ENCODE measurements around the gene ZNF839. TPM values are rescaled to one million over a fixed set of nuclear protein-coding genes. Genes with fewer than 3 reads are reported as not detected.

The ZNF839 gene
- total RNA-seq, 2 donors from 2014 or later: 8.2 to 11.2 TPM

DNA sequence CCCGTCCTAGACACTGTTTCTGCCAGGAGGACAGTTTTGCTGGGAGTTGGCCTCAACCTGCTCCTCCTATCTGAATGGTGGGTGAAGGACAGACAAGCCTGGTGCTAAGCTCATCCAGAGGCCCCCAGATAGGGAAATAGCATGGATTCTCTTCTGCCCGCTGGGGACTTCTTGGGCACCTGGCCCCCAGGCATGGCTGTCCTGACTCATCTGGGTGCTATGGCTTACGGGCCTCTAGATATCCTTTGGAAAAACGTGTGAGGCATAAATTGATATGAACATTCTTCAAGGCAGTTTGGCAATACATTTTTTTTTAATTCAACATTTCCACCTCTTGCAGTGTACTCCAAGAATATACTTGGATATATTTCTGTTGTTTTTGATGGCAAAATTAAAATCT lies 51.8 kb downstream of the ZNF839 start:
- Mint-ChIP-seq H3K4me3 (no peak overlapping the region), H3K36me3 (ENCODE audit: low read depth) (no peaks in the 10 kb centered on the region), H3K27me3 (no peaks in the 10 kb centered on the region), H3K27ac (no peak overlapping the region), H3K9me3 (no peaks in the 10 kb centered on the region), H3K4me1 (peaks cover 28% of the 10 kb centered on the region)
- ATAC-seq (replicated peaks): no peak

DNA sequence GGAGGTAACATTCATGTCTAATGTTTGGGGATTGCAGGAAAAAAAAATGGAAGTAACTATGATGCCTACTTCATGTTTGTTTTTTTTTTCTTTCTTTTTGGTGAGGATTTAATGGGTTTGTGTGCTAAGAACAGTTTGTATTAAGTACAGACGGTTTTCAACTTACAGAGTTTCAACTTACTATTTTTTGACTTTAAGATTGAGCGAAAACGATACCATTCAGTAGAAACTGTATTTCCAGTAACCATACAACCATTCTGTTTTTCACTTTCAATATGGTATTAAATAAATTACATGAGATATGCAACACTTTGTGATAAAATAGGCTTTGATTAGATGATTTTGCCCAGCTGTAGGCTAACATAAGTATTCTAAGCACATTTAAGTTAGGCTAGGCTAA lies 53.6 kb downstream of the ZNF839 start:
- peak; percentile 28 for ATAC-seq (replicated peaks)
- H3K4me1 Mint-ChIP-seq: peaks cover 19% of the 10 kb centered on the region
- H3K4me3 Mint-ChIP-seq: peak overlapping the region; percentile 42
- H3K27ac Mint-ChIP-seq: peak overlapping the region; percentile 33
- H3K27me3 Mint-ChIP-seq: no peaks in the 10 kb centered on the region
- no peaks in the 10 kb centered on the region for H3K9me3 Mint-ChIP-seq
- peaks cover 6% of the 10 kb centered on the region for H3K36me3 Mint-ChIP-seq (ENCODE audit: low read depth)

DNA sequence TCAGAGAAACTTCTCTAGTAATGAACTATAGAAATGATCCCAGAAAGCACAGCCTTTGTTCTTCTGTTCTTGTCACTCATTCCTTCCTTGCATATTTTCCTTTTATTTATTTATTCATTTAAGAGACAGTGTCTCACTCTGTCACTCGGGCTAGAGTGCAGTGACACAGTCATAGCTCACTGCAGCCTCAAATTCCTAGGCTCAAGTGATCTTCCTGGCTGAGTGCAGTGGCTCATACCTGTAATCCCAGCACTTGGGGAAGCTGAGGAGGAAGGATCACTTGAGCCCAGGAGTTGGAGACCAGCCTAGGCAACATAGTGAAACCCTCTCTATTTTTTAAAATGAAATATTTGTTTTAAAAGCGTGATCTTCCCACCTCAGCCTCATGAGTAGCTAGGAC lies 54.7 kb downstream of the ZNF839 start:
- H3K9me3 Mint-ChIP-seq: no peaks in the 10 kb centered on the region
- no peak for ATAC-seq (replicated peaks)
- H3K36me3 Mint-ChIP-seq (ENCODE audit: low read depth): peaks cover 12% of the 10 kb centered on the region
- H3K4me1 Mint-ChIP-seq: peaks cover 14% of the 10 kb centered on the region
- no peaks in the 10 kb centered on the region for H3K27me3 Mint-ChIP-seq
- no peak overlapping the region for H3K4me3 Mint-ChIP-seq
- no peak overlapping the region for H3K27ac Mint-ChIP-seq

DNA sequence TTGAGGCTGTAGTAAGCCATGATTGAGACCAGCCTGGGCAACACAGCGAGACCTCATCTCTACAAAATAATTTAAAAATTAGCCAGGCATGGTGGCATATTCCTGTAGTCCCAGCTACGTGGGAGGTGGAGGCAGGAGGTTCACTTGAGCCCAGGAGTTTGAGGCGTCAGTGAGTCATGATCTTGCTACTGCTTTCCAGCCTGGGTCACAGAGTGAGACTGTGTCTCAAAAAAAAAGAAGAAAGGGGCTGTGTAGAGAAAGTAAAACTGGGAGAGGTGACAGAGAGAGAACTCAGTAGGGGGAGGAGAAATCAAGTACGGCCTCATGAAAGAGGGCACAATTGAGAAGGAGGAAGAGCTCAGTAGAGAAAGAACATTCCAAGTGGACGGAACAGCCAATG lies 55.6 kb downstream of the ZNF839 start:
- H3K36me3 Mint-ChIP-seq (ENCODE audit: low read depth): peaks cover 14% of the 10 kb centered on the region
- H3K4me3 Mint-ChIP-seq: peak overlapping the region; percentile 35
- H3K27ac Mint-ChIP-seq: peak overlapping the region; percentile 21
- H3K4me1 Mint-ChIP-seq: peaks cover 14% of the 10 kb centered on the region
- peak; percentile 97 for ATAC-seq (replicated peaks)
- no peaks in the 10 kb centered on the region for H3K27me3 Mint-ChIP-seq
- no peaks in the 10 kb centered on the region for H3K9me3 Mint-ChIP-seq

DNA sequence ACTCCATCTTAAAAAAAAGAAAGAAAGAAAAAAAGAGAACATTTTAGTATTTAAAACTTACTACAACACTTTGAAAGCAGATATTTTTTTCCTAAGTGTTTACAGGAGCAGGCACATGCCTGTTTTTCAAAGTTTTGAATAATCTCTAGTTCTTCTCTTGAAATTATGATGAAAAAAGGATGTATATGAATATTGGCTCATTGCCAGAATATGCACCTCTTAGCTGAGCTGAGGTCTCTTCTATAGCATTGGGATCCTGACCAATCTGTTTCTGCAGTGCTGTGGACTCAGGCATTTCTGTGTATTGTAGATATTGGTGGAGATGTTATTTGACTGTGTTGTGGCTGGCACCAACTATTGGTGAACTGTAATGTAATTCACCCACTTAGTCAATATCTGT lies 58.1 kb downstream of the ZNF839 start:
- no peak overlapping the region for H3K27ac Mint-ChIP-seq
- no peak for ATAC-seq (replicated peaks)
- no peaks in the 10 kb centered on the region for H3K27me3 Mint-ChIP-seq
- peaks cover 18% of the 10 kb centered on the region for H3K36me3 Mint-ChIP-seq (ENCODE audit: low read depth)
- no peak overlapping the region for H3K4me3 Mint-ChIP-seq
- H3K9me3 Mint-ChIP-seq: no peaks in the 10 kb centered on the region
- peaks cover 14% of the 10 kb centered on the region for H3K4me1 Mint-ChIP-seq

DNA sequence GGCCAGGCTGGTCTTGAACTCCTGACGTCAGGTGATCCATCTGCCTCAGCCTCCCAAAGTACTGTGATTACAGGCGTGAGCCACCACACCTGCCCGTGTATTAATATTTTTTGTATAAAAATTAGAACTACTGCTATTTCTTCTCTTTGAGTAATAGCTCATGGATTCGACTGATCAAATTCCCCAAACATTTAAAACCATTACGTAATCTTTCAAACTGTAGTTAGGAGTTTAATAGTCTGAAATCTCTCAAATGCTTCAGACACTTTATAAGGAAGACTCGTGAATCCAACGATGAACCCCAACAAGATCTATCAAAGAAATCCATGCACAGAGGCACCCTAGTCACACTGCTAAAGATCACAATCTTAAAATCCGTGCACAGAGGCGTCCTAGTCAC lies 59.3 kb downstream of the ZNF839 start:
- no peaks in the 10 kb centered on the region for H3K27me3 Mint-ChIP-seq
- H3K9me3 Mint-ChIP-seq: no peaks in the 10 kb centered on the region
- H3K4me1 Mint-ChIP-seq: peaks cover 7% of the 10 kb centered on the region
- no peak for ATAC-seq (replicated peaks)
- peaks cover 18% of the 10 kb centered on the region for H3K36me3 Mint-ChIP-seq (ENCODE audit: low read depth)
- no peak overlapping the region for H3K4me3 Mint-ChIP-seq
- no peak overlapping the region for H3K27ac Mint-ChIP-seq

DNA sequence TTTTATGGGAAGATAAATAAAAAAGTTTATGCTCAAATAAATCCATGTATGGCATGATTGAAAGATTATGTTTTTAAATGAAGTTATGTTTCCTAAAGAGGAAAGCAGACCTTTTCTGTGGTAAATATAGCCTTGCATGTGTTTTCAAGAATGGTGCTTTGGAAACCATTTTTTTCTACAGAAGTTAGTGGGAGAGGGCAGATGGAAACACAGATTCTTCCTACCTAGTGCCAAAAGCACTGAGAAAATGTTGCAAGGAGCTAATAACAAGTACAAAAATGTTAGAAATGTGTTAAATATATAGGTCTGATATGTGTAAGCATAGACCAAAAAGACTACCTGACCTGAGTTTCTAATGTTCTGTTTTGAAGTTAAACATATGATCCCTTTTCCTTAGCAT lies 67.5 kb downstream of the ZNF839 start:
- no peak overlapping the region for H3K4me3 Mint-ChIP-seq
- H3K4me1 Mint-ChIP-seq: peaks cover under 1% of the 10 kb centered on the region
- no peak overlapping the region for H3K27ac Mint-ChIP-seq
- peaks cover 2% of the 10 kb centered on the region for H3K36me3 Mint-ChIP-seq (ENCODE audit: low read depth)
- no peak for ATAC-seq (replicated peaks)
- no peaks in the 10 kb centered on the region for H3K9me3 Mint-ChIP-seq
- H3K27me3 Mint-ChIP-seq: no peaks in the 10 kb centered on the region

DNA sequence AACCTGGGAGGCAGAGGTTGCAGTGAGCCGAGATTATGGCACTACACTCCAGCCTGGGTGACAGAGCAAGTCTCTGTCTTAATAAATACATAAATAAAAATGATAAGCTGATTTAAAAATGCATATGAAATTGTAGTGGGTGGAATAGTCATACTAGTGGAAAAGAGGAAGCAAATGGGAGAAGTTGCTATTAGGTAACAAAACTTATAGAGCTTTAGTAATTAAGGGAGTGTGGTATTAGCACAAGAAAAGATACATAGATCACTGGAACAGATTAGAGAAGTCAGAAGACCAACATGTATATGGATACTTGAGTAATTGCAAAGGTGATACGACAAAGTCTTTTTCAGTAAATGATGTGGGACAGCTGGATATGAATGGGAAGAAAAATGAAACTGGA lies 69.7 kb downstream of the ZNF839 start:
- Mint-ChIP-seq H3K27me3 (no peaks in the 10 kb centered on the region), H3K4me3 (no peak overlapping the region), H3K9me3 (no peaks in the 10 kb centered on the region), H3K4me1 (peaks cover 5% of the 10 kb centered on the region), H3K36me3 (ENCODE audit: low read depth) (peaks cover 6% of the 10 kb centered on the region), H3K27ac (no peak overlapping the region)
- no peak for ATAC-seq (replicated peaks)

DNA sequence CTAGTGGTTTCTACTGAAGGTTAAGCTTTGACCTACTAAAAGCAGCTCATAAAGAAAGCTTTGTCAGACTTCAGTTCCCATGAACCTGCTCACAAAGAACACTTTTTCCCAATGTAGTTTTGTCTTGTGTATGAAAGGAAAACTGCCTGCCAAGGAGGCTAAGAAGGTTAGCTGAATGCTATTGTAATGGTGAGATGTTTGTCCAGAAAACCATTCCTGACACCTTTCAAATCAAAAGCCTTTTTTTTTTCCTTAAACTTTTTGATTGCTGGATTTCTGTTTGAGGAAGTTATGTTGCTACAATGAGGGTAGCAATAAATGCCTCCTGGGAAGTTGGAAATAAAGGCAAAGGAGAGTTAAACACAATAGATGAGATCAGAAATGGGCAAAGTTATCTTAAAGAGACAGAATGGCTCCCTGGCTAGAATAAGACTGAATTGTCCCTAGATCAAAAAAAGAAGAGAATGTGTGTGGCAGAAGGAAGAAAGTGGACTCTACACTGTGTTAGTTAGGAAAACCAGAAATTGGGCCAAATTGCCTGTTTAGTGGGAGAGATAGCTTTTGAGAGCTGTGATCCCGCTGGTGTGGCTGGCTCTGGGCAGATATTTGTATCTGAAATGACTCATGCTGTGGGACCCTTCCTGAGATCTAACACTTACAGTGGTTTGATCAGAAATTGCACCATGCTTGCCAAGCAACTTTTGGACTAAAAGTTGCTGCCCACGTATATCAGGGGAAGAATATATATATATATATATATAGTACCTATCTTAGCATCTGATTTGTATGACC lies 70.7 kb downstream of the ZNF839 start:
- no peak for ATAC-seq (replicated peaks)
- no peak overlapping the region for H3K4me3 Mint-ChIP-seq
- H3K4me1 Mint-ChIP-seq: peaks cover 10% of the 10 kb centered on the region
- no peaks in the 10 kb centered on the region for H3K27me3 Mint-ChIP-seq
- H3K27ac Mint-ChIP-seq: no peak overlapping the region
- no peaks in the 10 kb centered on the region for H3K9me3 Mint-ChIP-seq
- H3K36me3 Mint-ChIP-seq (ENCODE audit: low read depth): peaks cover 6% of the 10 kb centered on the region

Other genes with a start within 250 kb of the ZNF839 start
- 1,000 to 10,000 TPM in 1 of 2 donors, 100 to 1,000 TPM in 1; 639 to 1,352 TPM for gene HSP90AA1, start 232.7 kb upstream of the ZNF839 start, total RNA-seq
- 10 to 100 TPM; 30.9 to 33.0 TPM for gene WDR20, start 179.8 kb upstream of the ZNF839 start, total RNA-seq
- 1 to 10 TPM; 2.3 to 5.5 TPM for gene MOK, start 14.6 kb upstream of the ZNF839 start, total RNA-seq
- 10 to 100 TPM; 33.5 to 37.8 TPM for gene CINP, start 43.1 kb downstream of the ZNF839 start, total RNA-seq
- gene TECPR2, start 43.2 kb downstream of the ZNF839 start, total RNA-seq: 1 to 10 TPM; 4.6 to 4.9 TPM
- gene ANKRD9, start 190.0 kb downstream of the ZNF839 start, total RNA-seq: 1 to 10 TPM; 6.0 to 6.9 TPM

Measured in activated T-helper 17 cell treated with anti-CD3 and anti-CD28 coated beads, Interleukin-2, amount 50 U/mL, for 72 hours (primary cell).